Activated CD4-positive, alpha-beta T cell treated with anti-CD3 and anti-CD28 coated beads, Interleukin-2, Interleukin-6, amounts not matched to agents 100 ng/mL and 50 ng/mL, durations not matched to agents 16 hours and 8 hours (primary cell): ENCODE results near the gene DYSF.

ENCODE experiments used
- DNase-seq: peaks from one replicate; pipeline ENCODE4 v3.0.0-alpha.2; 2020

Gene DYSF

GRCh38 chr2:71457123-71457915 is 4.0 kb downstream of the DYSF start:
- no peak for DNase-seq

GRCh38 chr2:71457923-71458322 is 4.6 kb downstream of the DYSF start:
- DNase-seq: no peak

GRCh38 chr2:71458413-71459083 is 5.2 kb downstream of the DYSF start:
- DNase-seq: no peak

GRCh38 chr2:71459084-71459431 is 5.7 kb downstream of the DYSF start:
- no peak for DNase-seq

GRCh38 chr2:71460056-71460455 is 6.7 kb downstream of the DYSF start:
- DNase-seq: no peak

- peak; percentile 4 for DNase-seq
Measured at GRCh38 chr2:71460595-71461303, 7.4 kb downstream of the DYSF start.

GRCh38 chr2:71461304-71461671 is 7.9 kb downstream of the DYSF start:
- DNase-seq: no peak

GRCh38 chr2:71462056-71462605 is 8.8 kb downstream of the DYSF start:
- DNase-seq: no peak

- DNase-seq: no peak
Measured at GRCh38 chr2:71462641-71463341, 9.4 kb downstream of the DYSF start.

GRCh38 chr2:71463342-71463654 is 9.9 kb downstream of the DYSF start:
- no peak for DNase-seq

GRCh38 chr2:71464389-71464788 is 11.0 kb downstream of the DYSF start:
- DNase-seq: no peak

GRCh38 chr2:71465356-71465755 is 12.0 kb downstream of the DYSF start:
- DNase-seq: no peak

- no peak for DNase-seq
Measured at GRCh38 chr2:71465961-71466300, 12.6 kb downstream of the DYSF start.

GRCh38 chr2:71466301-71467179 is 13.2 kb downstream of the DYSF start:
- peak; percentile 9 for DNase-seq

- no peak for DNase-seq
Measured at GRCh38 chr2:71467180-71467815, 13.9 kb downstream of the DYSF start.

GRCh38 chr2:71468279-71469015 is 15.1 kb downstream of the DYSF start:
- no peak for DNase-seq

GRCh38 chr2:71469403-71470398 is 16.3 kb downstream of the DYSF start:
- no peak for DNase-seq

- no peak for DNase-seq
Measured at GRCh38 chr2:71471276-71471675, 17.9 kb downstream of the DYSF start.

- no peak for DNase-seq
Measured at GRCh38 chr2:71472019-71472418, 18.7 kb downstream of the DYSF start.
